NCI-H526 (cell line): Measurements from ENCODE around the gene ANTKMT.

Source experiments
- DNase-seq, 2 experiments: peaks; one replicate each; lab custom pipeline; 2025; lab: John Stamatoyannopoulos, UW

ANTKMT gene

GRCh38 chr16:764848-765487 is 44.0 kb downstream of the ANTKMT start:
- DNase-seq, result no peak

DNA sequence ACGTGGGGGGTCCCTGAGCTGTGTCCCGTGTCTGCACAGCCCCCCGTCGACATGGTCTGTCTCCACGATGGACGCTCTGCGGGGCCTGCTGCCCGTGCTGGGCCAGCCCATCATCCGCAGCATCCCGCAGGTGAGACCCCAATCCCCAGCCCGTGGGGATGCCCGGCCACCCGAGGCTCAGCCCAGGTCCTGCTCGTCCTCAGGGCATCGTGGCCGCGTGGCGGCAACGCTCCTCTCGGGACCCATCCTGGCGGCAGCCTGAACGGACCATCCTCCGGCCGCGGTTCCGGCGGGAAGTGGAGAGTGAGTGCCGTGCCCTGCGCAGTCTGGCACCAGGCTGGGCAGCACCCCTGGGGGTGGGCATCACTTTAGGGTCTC is 44.5 kb downstream of the ANTKMT start:
- DNase-seq, result no peak

- no peak for DNase-seq
Measured at GRCh38 chr16:766008-766819, 45.3 kb downstream of the ANTKMT start.

- DNase-seq, result no peak
Measured at GRCh38 chr16:766820-767640, 46.1 kb downstream of the ANTKMT start.

DNA sequence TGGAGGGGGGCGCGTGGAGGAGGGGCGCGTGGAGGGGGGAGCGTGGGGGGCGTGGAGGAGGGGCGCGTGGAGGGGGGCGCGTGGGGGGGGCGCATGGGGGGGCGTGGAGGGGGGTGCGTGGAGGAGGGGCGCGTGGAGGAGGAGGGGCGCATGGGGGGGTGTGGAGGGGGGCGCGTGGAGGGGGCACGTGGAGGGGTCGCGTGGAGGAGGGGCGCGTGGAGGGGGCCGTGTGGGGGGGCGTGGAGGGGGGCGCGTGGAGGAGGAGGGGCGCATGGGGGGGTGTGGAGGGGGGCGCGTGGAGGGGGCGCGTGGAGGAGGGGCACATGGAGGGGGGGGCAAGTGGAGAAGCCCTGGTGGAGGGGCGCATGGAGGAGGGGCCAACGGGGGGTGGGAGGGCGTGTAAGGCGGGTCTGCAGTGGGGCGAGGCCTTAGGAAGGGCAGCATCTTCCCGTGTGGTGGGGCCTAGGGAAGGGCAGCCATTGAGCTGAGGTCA is 46.8 kb downstream of the ANTKMT start:
- no peak for DNase-seq

DNA sequence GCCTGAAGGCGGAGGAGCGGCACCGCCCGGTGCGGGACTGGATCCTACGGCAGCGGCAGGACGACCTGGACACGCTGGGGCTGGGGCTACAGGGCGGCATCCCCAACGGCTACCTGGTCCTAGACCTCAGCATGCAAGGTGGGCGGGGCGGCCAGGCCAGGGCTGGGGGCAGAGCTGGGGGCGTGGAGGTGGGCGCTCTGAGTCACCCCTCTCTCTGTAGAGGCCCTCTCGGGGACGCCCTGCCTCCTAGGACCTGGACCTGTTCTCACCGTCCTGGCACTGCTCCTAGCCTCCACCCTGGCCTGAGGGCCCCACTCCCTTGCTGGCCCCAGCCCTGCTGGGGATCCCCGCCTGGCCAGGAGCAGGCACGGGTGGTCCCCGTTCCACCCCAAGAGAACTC is 47.5 kb downstream of the ANTKMT start:
- DNase-seq, result no peak

GRCh38 chr16:769184-769784 is 48.3 kb downstream of the ANTKMT start:
- no peak for DNase-seq

DNA sequence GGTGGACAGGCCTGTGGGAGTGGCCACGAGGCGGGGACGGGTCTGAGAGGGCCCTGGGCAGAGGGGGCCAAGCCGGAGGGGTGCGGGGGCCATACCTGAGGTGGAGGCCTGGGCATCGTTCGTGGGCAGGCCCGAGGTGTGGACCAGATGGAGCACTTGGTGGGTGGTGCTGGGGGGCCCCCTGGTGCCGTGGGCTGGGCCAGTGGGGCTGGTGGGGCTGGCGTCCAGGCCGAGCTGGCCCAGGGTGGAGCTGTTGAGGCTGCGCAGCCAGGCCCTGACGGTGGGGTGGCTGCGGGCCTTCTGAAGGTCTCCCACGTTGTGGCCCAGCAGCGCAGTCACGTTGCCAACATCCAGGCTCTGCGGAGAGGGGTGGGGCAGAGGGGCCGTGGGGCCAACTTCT is 49.0 kb downstream of the ANTKMT start:
- DNase-seq, result no peak

DNA sequence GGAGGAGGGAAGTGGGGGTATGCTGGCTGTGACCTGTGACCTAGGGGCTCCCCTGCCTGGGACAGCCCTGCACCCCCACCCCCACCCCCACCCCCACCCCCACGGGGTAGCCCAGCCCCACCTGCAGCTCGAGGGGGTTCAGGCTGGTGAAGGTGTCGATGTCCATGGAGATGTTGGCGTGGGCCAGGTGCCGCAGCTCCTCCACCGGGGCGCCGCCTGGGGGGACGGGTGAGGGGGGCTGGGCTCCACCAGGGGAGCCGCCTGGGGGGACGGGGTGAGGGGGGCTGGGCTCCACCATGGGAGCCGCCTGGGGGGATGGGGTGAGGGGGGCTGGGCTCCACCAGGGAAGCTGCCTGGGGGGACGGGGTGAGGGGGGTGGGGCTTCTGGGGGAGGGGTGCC is 49.5 kb downstream of the ANTKMT start:
- DNase-seq, result no peak
